Measurements from ENCODE around the gene DCC.

The DCC gene

DNA sequence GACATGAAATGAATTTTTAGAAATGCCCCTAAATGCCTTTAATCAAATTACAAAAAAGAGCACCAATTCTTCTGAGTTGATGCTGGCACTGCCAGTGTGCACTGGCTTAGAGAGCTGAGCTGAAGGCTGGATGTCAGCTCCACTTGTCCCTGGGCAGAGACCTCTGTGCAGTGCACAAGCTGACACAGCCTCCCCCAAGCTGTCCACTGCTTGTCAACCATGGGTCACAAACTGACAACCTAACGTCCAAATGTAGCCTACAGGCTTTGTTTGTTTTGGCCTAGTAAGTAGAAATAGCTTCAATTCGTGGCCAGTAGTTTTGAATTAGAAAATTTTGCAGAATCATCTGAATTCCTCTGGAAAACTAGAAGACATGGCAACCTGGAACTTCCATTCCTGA lies 605.6 kb downstream of the DCC start:
- DNase-seq, result no peak

DNA sequence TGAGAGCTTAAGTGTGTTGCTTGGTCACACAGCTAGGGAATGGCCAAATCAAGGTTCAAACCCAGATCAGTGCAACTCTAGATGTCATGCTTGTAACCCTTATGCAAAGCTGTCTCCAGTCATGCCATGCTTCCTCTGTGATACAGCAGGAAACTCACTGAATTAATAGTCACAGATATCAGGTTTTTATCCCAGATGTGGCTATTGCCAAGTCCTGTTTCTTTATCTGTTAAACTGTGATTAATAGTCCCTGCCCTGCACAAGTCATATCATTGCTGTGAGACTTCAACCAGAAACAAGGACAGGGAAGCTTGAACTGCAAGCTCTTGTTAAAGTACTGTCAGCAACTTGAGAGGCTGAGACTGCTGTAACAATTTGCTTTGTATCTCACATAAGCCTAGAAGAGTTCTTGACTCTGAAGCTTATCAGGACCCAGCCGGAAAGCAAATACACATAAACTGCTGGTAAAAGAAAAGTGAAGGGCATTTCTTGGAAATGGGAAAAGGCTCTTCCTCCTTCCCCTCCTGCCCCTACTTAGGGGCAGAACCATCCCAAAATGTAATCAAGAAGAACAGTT lies 609.0 kb downstream of the DCC start:
- DNase-seq, result no peak

DNA sequence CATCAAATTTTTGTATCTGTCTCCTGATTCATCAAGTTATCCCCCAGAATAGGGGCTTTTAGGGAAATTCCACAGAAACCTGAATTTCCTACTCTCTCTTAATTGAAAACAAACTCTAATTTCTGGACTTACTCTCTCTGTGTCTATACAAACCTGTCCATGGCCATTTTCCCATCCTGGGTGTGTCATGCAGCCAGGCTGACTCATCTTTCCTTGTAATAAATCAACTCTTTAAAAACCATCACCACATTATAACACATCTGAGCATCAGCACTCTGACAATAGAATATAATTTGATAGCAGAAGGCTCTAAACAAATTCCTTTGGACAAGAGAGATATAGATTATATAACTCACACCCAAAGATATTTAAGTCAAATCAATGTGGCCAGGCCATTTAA lies 610.2 kb downstream of the DCC start:
- no peak for DNase-seq

DNA sequence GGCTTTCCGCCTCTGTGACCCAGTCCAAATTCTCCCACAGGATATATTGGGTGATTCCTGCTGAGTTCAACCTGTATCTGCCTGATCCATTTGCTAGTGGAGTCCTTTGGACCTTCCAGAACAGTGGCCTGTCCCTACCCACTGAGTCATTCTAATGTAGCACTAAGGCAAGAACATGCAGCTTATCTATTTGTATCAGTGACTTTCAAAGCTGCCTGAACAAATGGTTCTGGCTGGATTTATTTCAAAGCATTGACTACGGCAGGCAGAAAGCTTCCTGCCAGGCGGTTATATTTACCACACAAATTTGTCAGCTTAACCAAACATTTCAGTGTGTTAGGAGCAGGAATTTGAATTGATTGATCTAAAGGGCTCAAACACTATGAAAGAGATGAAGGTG lies 613.4 kb downstream of the DCC start:
- no peak for DNase-seq

DNA sequence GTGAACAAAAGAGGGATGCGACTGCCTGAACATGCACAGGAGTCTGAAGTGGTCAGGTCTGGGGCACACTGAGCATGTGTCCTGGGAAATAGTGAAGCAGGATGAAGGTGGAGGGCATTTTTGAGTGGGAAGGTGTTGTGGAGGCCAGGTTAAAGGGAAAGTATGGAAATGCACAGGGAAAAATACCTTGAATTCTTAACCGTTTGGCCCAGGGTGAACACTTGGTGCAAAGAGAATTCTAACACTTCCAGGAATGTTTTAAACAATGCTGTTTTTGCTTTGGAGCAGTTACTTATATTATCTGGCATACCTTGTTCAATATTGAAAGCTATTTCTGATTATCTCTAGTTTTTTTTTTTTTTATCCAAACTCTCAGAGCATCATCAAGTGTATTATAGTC lies 623.5 kb downstream of the DCC start:
- no peak for DNase-seq

DNA sequence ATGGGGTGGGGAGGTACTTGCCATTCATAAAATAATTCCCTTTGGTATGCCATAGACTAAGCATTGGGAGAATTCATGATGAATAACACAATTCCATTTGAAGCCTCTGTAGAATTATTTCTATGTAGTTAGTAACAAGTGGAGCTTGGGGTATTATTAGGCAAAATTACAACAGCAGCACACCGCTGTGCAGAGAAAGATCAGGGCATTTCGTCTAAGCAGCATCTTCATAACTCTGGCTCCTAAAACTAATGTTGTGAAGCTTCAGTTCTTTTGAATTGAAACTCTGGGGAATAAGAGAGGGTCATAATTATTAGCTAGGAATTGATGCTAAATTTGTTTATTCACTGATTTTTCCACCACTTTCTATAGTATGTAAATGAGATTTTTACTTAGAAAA lies 630.7 kb downstream of the DCC start:
- no peak for DNase-seq

DNA sequence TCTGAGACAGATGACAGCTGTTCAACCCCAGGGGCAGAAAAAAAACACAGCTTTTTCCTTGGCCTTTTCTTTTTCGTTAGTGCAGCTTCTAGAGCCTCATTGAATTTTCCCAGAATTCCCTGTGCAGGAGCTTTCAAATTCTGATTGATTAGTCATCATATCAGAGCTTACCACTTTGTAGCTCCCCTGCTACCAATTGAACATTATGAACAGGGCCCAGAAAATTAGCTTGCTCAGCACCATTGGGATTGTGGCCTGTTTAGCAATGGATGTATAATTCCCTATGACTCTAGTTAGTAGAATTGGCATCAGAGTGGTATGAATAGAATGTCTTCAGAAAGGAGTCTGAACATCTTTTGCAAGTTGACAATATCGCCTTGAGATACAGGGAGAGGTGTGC lies 631.1 kb downstream of the DCC start:
- DNase-seq, result no peak

DNA sequence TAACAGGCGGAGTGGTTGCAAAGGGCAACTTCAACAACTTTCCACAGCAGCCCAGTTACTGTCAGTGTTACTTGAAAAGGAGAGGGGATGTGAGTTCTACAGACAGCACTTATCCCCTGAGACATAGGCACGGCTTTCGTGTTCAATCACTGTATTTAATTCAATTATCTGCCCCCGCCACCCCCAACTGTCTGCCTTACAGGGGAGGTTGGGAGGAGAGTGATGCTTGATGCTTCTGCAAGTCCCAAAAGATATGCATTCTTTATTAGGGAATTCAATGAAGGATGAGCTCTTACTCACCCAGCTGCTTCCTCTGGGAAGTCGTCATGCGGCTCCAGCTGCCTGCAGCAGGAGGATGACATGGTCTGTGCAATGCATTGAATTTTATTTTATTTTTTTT lies 639.9 kb downstream of the DCC start:
- DNase-seq, result no peak

DNA sequence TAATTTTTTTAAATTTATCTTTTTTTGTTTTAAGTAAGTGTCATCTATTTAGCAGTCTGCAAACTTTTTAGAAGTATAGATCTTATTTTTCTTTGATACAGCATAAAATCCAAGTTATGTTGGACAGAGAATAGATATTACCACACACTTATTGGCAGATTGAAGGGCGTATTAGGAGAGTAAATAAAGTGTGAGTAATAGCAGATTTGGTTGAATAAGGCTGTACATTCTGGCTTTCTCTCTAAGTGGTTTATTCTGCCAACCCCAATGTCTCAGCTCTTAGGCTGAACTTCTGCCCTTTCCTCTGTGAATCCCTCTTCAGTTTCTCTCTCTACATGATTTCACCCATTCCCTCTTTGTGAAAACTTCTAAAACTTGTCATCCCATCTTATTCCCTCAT lies 651.2 kb downstream of the DCC start:
- DNase-seq, result no peak

DNA sequence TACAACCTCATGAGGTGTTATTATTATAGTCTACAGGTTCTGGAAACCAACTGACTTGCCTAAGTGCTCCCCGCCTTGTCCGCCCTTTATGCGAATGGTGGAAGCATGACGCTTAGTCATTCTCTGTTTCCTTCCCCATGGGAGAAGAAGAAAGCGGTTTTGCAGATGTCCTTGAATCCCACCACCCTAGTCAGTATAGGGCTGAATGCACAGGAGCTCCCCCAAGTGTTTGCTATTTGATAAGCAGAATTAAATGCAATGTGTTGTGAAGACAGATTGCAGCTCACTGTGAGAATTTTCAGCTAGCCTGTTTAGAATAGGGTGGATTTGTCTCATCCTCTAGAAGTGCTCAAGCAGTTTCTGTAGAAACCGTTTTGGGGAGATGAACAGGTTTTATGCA lies 652.0 kb downstream of the DCC start:
- DNase-seq, result peak in 1 of 2 experiments; percentile 1

DNA sequence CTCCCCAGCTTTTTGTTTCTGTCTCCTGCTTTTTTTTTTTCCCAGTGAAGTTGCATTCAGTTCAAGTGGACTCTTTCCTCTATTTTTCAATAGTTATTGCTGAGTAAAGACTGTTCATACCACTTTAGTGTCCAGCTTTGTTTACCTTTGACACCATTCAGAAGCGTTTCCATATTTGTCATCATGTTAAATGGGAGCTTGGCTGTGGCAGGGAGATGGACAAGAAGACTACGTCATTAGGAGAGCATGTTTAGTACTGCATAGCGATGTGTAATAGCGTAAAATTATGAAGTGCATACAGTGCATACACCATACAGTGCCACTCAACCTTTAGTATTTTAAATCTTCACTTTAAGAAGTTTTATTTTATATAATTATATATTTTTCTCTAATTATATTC lies 655.9 kb downstream of the DCC start:
- DNase-seq, result no peak

DNA sequence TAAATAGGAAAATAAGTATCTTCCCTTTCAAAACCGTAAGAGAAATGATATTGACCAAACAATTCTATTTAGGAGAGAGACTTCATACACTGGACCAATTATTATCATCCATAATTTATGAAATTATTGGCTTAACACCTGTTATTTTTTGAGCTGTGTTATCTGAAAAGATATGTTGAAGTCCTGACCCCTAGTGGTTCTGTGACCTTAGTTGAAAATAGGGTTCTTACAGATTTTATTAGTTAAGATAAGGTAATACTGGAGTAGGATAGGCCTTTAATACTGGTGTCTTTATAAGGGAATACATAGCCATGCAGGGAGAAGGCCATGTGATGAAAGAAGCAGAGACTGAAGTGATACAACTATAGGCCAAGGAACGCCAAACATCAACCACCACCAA lies 659.6 kb downstream of the DCC start:
- DNase-seq, result no peak

DNA sequence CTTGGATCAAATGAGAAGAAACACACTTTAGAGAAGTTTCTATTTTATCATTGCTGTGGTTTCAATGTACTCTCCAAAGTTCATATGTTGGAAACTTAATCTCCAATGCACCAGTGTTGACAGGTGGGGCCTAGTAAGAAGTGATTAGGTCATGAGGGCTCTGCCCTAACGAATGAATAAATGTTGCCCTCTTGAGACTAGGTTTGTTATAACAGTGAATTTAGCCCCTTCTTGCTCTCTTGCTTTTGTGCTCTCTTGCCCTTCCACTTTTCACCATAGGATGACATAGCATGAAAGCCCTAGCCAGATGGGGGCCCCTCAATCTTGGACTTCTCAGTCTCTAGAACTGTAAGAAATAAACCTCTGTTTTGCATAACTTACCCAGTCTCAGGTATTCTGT lies 664.8 kb downstream of the DCC start:
- no peak for DNase-seq

DNA sequence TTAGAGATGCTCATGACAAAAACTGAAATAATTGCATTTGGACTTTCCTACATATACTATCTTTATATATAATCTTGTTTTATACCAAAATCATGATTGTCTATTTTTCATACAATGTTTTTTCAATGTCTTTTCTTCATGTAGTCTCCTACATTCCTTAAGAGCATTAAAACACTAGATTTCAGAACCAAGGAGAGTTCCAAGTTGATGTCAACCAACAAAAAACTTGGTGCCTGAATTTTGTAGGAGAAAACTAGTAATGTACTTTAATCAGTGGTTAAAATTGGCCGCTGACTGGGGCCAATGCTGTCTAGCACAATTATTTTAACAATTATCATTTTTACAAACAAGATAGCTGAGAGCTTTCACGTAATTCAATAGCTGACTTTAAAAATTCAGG lies 678.8 kb downstream of the DCC start:
- no peak for DNase-seq

DNA sequence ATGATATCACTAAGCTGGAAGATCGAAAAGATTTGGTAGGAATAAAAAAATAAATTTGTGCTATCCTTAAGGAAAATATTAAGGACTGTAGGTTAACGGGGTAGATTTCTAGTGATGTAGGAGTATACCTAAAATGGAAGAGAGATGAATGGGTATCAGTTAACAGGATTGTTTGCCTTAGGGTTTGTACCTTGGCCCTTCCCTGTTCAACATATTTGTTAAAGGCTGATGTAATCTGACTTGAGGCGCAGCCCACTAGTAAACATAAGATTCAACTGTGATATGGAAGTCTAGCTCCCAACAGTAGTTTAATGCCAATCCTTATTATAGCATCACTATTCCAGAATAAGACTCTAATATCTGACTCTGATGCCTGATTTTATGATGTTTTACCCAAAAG lies 685.2 kb downstream of the DCC start:
- no peak for DNase-seq

DNA sequence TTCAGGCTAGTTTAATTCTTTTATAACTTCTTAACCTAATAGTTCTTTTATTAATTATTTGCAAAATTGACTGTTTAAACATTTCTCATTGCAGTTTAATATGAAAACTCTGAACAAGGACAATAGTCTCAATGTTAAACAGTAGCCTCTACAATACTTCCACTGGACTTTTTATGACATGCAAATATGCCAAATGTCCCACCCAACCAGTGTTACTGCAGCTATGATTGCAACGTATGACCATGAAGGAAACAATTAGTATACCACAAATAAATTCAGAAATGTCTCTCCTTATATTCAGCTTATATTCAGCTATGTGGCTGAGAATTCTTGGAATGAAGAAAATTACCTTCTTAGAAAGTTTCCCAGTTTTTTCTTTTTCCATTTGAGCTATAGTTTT lies 688.6 kb downstream of the DCC start:
- no peak for DNase-seq

DNA sequence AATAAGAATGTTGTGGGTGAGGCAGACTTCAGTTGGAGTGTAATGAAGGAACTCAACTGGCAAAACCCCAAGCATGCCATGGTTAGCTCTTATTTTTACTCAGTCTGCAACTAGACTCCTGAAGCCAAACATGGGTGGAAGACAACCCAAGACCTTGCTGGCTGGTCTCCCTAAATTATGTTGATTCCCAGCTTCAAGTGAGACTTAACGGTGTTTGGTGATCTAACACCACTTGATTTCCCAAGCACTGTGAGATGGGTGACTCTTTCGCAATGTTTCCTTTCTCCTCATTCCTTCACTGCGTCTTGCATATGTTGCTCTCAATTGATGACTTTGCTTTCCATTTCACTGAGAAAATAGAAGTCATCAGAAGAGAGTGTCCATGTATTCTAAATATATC lies 693.1 kb downstream of the DCC start:
- no peak for DNase-seq

DNA sequence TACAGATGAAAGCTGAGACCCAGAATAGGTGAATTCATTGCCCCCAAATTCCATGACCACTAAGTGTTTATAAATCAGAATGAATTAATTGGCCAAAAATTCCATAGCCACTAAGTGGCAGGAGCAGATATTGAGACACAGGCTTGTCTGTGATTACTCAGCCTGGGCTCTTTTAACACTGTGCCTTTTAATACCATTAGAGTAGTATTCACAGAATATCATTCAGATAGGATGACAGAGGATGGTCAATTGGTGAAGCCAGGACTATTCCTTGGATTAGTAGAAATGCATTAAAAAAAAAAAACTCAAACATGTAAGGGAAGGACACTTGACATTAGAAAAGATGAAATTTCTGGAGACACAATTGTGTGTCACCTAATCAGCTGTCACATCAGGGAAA lies 698.6 kb downstream of the DCC start:
- no peak for DNase-seq

DNA sequence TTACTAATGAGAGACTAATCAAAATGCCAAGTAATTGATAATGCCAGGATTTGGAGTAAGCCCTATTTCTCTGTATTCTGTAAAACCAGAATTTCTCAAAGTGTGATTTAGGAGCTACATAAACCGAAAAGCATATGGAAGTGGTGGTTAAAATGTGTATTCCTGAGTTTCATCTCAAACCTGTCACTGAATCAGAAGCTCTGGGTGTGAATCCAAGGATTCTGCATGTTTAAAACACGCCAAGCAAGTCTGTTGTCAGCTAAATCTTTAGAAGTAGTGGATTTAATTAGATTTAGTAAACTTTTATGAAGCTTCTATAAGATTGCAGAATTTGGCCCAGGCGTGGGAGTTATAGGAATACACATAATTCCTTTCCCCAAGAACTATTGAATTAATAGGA lies 700.3 kb downstream of the DCC start:
- no peak for DNase-seq

DNA sequence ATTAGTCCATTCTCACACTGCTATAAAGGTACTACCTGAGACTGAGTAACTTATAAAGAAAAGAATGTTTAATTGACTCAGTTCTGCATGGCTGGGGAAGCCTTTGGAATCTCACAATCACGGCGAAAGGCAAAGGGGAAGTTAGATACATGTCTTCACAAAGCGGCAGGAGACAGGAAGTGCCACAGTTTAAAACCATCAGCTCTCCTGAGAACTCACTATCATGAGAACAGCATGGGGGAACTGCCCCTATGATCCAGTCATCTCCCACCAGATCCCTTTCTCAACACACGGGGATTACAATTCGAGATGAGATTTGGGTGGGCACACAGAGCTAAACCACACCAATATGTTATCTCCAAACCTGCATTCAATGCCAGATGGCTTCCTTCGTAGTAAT lies 716.1 kb downstream of the DCC start:
- DNase-seq, result no peak

DNA sequence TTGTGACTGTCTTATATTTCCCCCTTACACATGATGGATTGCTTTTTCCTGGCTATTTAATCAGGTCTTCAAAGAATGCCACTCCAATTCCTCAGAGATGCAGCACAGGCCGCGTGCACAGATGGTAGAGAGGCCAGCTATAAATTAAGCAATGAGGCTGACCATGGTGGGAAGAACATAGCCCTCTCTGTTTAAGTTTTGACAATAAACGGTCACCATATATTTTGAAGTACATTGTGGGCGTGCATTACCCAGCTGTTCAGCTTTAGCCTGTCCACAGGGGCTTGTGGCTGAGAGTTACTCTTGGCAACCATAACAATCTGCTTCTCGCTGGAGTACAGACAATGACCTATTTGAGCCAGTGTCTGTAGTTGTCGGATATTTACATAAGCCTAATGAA lies 730.8 kb downstream of the DCC start:
- no peak for DNase-seq

DNA sequence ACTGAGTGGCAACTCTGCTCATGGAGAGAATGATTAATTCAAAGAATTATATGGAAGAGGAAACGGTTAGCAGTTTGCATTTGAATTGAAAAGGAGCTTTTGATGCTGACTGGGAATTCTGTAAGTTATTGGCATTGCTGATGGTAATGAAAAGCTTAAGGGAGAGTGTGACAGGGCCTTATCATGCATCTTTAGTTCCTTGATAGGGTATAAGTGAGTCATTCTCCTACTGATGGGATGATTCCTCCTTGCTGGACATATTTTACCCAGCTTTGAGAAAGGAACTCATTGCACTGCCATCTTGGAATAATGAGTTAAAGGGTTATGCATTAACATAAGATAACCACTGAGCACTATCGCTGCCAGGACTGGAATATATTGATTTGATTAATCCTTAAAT lies 740.7 kb downstream of the DCC start:
- DNase-seq, result no peak

DNA sequence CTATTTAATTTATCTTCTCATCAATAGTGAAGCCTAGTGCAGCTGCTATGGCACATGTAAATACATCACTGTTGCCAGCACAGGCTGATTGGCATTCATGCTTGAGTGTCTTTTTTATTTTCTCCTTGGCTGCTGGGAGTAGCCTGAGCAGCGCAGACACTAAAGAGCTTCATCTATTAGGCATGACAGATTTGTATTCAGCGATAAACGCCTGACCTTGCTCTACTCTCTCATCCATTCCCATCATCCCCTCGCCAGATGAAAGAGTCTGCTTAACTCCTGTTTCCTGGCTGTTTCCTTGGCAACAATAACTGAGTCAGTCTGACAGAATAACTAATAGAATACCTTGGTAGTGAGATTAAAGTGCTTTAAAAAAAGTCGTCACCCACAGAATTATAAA lies 753.6 kb downstream of the DCC start:
- DNase-seq, result no peak

DNA sequence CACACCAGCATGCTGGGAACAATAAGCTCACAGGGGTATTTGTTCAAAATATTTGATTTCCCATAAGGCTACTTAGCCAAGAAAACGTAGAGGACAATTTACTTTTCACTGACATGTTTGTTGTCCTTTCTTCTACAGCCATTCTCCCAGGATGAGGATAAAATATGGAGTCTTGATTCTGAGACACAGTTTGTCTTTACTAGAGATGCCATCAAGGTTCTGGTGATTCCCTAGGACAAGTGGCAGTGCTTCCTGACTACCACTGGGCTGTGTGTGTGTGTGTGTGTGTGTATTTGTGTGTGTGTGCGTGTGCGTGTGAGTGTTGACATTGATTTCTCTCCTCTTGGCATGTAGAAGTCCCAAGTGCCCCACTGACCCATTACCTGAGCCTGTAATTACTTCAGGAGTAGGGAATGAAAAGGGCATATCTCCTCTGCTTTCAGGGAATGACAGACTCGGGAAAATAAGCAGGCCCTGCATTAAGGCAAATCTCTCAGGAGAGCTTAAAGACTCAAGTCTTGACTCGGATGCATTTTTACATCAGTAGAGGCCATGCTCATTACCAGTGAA lies 761.6 kb downstream of the DCC start:
- no peak for DNase-seq

DNA sequence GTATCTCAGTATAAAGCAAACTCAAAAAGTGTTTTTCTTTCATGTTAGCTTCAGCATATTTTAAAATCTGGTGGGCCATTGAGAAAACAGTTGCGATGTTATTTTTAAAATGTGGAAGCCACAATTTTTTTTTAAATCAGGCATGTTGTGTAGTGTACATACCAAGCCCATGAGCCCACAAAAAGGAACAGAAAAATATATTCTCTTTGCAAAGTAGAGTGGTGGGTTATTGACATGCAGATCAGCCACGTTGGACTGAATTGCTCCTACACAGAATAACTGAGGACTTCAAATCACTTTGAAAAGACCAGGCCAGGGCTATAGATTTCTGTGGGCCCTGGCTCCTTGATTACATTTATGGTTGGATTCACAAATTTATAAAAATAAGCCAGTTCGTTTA lies 774.4 kb downstream of the DCC start:
- DNase-seq, result no peak

Data from AML-193 (cell line).